Stomach (tissue), 9 donors: Measurements from ENCODE around the gene URM1. TPM values are rescaled to one million over a fixed set of nuclear protein-coding genes. Genes with fewer than 3 reads are reported as not detected.

Source experiments
- DNase-seq, 2 donors: peaks; one replicate each; pipeline versions ENCODE4 v3.0.0 to v3.0.0-alpha.2; 2013 to 2019
- H3K27ac ChIP-seq, 5 donors: fragments of 200-600 bp in 4 of 5; sonication (generic) in 4 of 5; one replicate each; pipeline ENCODE4 v1.5.1; 2013 to 2019; ENCODE audit warnings: mild to moderate bottlenecking in 1 of 5, moderate library complexity in 1 of 5
- H3K27me3 ChIP-seq, 3 donors: fragments of 200-600 bp; sonication (generic); one replicate each; pipeline ENCODE4 v1.5.1; 2017 to 2019; ENCODE audit warnings: mixed run types in 1 of 3
- H3K36me3 ChIP-seq, 4 donors: fragments of 200-600 bp; sonication (generic); 1 replicate in 3 of 4; 2 replicates in 1 of 4; pipeline ENCODE4 v1.5.1; 2016 to 2019
- H3K4me1 ChIP-seq, 4 donors: fragments of 200-600 bp; sonication (generic); one replicate each; pipeline ENCODE4 v1.5.1; 2016 to 2019
- H3K4me3 ChIP-seq, 4 donors: fragments of 200-600 bp; sonication (generic) in 3 of 4; one replicate each; pipeline ENCODE4 v1.5.1; 2016 to 2019; ENCODE audit warnings: mild to moderate bottlenecking in 1 of 4
- H3K9me3 ChIP-seq, 4 donors: fragments of 200-600 bp; sonication (generic); one replicate each; pipeline ENCODE4 v1.5.1; 2016 to 2019
- EP300 ChIP-seq: sonication (generic); formaldehyde crosslinking; IDR thresholded peaks from one replicate; pipeline ENCODE4 v1.6.1; 2017; ENCODE audit warnings: antibody characterized with exemption
- POLR2A ChIP-seq, 4 donors: fragments of 450-650 bp; IDR thresholded peaks; one replicate each; pipeline ENCODE4 v1.6.1; 2016; ENCODE audit warnings: antibody characterized with exemption in 4 of 4, control low read depth in 2 of 4, mild to moderate bottlenecking in 1 of 4, moderate library complexity in 1 of 4
- POLR2AphosphoS5 ChIP-seq, 3 donors: sonication (generic); formaldehyde crosslinking; IDR thresholded peaks; one replicate each; pipeline ENCODE4 v1.6.1; 2016; ENCODE audit warnings: antibody characterized with exemption in 3 of 3
- WGBS, 5 donors: extraction: QIAGEN DNeasy Blood & Tissue Kit in 3 of 5; methylation state at CpG; one replicate each; pipeline versions ENCODE4 v1.1.5 to v1.1.7; 2013 to 2018; 5-methylcytosine and 5-hydroxymethylcytosine counted together
- intact Hi-C: fragments of 100-400 bp; cut with DNase I; formaldehyde crosslinking; loops from one replicate; pipeline ENCODE4 v1.15.1; 2023; ENCODE audit warnings: low total_unique reads
- polyA plus RNA-seq, 3 donors: library from polyadenylated mRNA; stranded (reverse); fragments of 200-250 nt; gene quantifications; one replicate each; pipeline ENCODE4 v1.2.3, GENCODE V29; 2013
- total RNA-seq, 5 donors: library from RNA; depleted of rRNA; stranded (reverse); fragments of >200 nt; gene quantifications; one replicate each; pipeline versions ENCODE4 v1.1.0 to v1.2.3, GENCODE V29; 2014 to 2016
- TF ChIP-seq, protein P1 (sequence below), 7 experiments: fragments of 450-650 bp in 4 of 7; fragments of 200-600 bp in 3 of 7; sonication (generic) in 3 of 7; IDR thresholded peaks; one replicate each; pipeline ENCODE4 v1.5.1; 2016 to 2019; ENCODE audit warnings: antibody characterized with exemption in 7 of 7, control low read depth in 2 of 7, mild to moderate bottlenecking in 1 of 7
- donor health status: healthy with polysubstance abuse.
- donor health status: Bipolar disorder and iron deficiency.
- donor health status: healthy.

URM1 gene
- total and polyA plus RNA-seq, 8 donors: 0.58 to 59.3 (median 25.9) TPM

DNA sequence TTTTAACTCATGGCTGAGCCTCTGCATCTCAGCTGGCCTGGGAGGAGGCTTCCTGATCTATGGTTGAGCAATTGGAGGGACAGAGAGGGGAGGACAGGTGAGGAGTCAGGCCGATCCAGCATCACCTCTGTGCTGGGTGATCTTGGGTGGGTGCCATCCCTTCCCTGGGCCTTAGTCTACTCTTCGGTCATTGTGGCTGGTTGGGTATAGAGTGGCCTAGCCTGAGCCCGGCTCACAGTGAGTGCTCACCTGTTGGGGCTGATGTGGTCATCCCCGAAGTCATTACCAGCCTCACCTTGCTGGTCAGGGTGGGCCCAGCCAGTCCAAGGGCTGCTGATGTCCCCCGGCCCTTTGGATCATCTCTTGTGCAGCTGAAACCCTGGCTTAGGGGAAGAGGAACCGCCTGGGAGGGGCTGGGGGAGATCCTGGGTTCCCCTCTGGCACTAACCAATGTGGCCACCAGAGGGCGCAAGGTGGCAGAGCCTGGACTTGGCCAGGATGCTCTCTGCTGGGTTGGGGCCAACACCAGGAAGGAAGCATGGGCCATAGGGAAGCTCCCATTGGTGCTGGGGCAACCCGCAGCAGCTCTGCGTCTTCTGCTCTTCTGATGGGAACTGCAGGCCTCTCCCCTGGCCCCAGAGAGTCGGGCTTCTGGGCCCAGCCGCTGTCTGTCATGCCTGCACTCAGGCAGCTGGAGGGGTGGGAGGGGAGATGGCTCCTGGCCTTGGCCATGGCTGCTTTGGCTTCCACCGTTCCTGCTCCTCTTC is 67.4 kb downstream of the URM1 start:
- TF ChIP-seq POLR2AphosphoS5 (IDR thresholded peaks at IDR 0.05): peak in 2 of 3 donors; percentile 30 to 86
- TF ChIP-seq EP300: no peak
- no peak for TF ChIP-seq POLR2A (IDR thresholded peaks at IDR 0.05)
- TF ChIP-seq, protein P1, sequence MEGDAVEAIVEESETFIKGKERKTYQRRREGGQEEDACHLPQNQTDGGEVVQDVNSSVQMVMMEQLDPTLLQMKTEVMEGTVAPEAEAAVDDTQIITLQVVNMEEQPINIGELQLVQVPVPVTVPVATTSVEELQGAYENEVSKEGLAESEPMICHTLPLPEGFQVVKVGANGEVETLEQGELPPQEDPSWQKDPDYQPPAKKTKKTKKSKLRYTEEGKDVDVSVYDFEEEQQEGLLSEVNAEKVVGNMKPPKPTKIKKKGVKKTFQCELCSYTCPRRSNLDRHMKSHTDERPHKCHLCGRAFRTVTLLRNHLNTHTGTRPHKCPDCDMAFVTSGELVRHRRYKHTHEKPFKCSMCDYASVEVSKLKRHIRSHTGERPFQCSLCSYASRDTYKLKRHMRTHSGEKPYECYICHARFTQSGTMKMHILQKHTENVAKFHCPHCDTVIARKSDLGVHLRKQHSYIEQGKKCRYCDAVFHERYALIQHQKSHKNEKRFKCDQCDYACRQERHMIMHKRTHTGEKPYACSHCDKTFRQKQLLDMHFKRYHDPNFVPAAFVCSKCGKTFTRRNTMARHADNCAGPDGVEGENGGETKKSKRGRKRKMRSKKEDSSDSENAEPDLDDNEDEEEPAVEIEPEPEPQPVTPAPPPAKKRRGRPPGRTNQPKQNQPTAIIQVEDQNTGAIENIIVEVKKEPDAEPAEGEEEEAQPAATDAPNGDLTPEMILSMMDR (IDR thresholded peaks at IDR 0.05): peak in 5 of 7 experiments; percentile 68 to 98 (median 91)
- H3K27me3 ChIP-seq: no peaks in the 10 kb centered on the region
- DNase-seq: peak; percentile 89 to 92
- H3K4me1 ChIP-seq: peaks cover 0 to 9% (median 7%) of the 10 kb centered on the region in 4 donors
- no peak overlapping the region for H3K27ac ChIP-seq
- 34 to 42% (median 35%) methylated on average over 8 to 12 of the region's 12 CpGs for WGBS, 5 donors
- peaks cover 0 to 17% (median 3%) of the 10 kb centered on the region in 4 donors for H3K36me3 ChIP-seq
- H3K4me3 ChIP-seq: no peak overlapping the region
- intact Hi-C loops: no loop called here
- H3K9me3 ChIP-seq: no peaks in the 10 kb centered on the region

DNA sequence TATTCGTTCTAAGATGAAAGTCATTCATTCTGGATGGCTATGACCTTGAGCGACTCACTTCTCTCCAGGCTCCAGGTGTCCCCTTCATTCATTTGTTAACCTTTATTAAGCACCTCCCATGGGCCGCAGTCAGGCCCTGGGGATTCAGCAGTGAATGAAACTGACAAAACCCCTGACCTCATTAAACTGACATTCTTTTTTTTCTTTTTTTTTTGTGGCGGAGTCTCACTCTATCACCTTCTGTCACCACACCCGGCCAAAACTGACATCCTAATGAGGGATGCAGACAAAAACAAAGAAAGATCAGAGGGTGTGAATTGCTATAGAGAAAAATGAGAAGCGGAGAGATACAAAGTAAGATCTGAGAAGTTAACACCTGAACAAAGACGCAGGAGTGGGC is 68.1 kb downstream of the URM1 start:
- WGBS, 5 donors: 86 to 89% (median 88%) methylated on average over 7 of the region's 7 CpGs
- Histone ChIP-seq H3K4me3 (no peak overlapping the region), H3K9me3 (no peaks in the 10 kb centered on the region), H3K27ac (no peak overlapping the region), H3K36me3 (peaks cover 0 to 11% (median 3%) of the 10 kb centered on the region in 4 donors), H3K4me1 (peaks cover 0 to 9% (median 7%) of the 10 kb centered on the region in 4 donors), H3K27me3 (no peaks in the 10 kb centered on the region)
- no peak for TF ChIP-seq POLR2AphosphoS5 (IDR thresholded peaks at IDR 0.05)
- no peak for TF ChIP-seq EP300
- TF ChIP-seq, protein P1 (IDR thresholded peaks at IDR 0.05): no peak
- TF ChIP-seq POLR2A (IDR thresholded peaks at IDR 0.05): no peak
- intact Hi-C loops: no loop called here
- DNase-seq: no peak

Other genes starting within 250 kb of the URM1 start
- 100 to 1,000 TPM in 3 of 5 donors, 10 to 100 TPM in 2; 47.2 to 570 (median 125) TPM for gene PTGES2, start 243.6 kb upstream of the URM1 start, total RNA-seq
- gene PTGES2, start 243.6 kb upstream of the URM1 start, polyA plus RNA-seq: 10 to 100 TPM; 50.1 to 69.9 (median 58.3) TPM
- gene LCN2, start 221.9 kb upstream of the URM1 start, total RNA-seq: 100 to 1,000 TPM in 3 of 5 donors, 10 to 100 TPM in 1, not detected in 1; 10.8 to 756 (median 444) TPM
- gene LCN2, start 221.9 kb upstream of the URM1 start, polyA plus RNA-seq: 100 to 1,000 TPM in 2 of 3 donors, 10 to 100 TPM in 1; 33.1 to 922 (median 369) TPM
- 100 to 1,000 TPM in 2 of 5 donors, 10 to 100 TPM in 2, not detected in 1; 17.8 to 193 (median 113) TPM for gene BBLN, start 211.1 kb upstream of the URM1 start, total RNA-seq
- gene BBLN, start 211.1 kb upstream of the URM1 start, polyA plus RNA-seq: 100 to 1,000 TPM; 108 to 161 (median 147) TPM
- 100 to 1,000 TPM in 1 of 5 donors, 10 to 100 TPM in 4; 15.2 to 217 (median 62.2) TPM for gene CIZ1, start 179.8 kb upstream of the URM1 start, total RNA-seq
- gene CIZ1, start 179.8 kb upstream of the URM1 start, polyA plus RNA-seq: 10 to 100 TPM; 41.0 to 62.7 (median 49.0) TPM
- gene DNM1, start 168.0 kb upstream of the URM1 start, total RNA-seq: 10 to 100 TPM; 20.1 to 60.8 (median 25.0) TPM
- gene DNM1, start 168.0 kb upstream of the URM1 start, polyA plus RNA-seq: 1 to 10 TPM; 2.3 to 4.8 (median 3.5) TPM
- 100 to 1,000 TPM in 2 of 5 donors, 10 to 100 TPM in 3; 48.4 to 204 (median 92.7) TPM for gene GOLGA2, start 95.4 kb upstream of the URM1 start, total RNA-seq
- 10 to 100 TPM; 54.3 to 62.3 (median 60.1) TPM for gene GOLGA2, start 95.4 kb upstream of the URM1 start, polyA plus RNA-seq
- gene SWI5, start 95.1 kb upstream of the URM1 start, total RNA-seq: 10 to 100 TPM in 2 of 5 donors, 1 to 10 TPM in 1, not detected in 2; 8.1 to 61.3 (median 13.0) TPM
- gene SWI5, start 95.1 kb upstream of the URM1 start, polyA plus RNA-seq: 10 to 100 TPM; 31.8 to 36.5 (median 34.1) TPM
- 10 to 100 TPM in 2 of 5 donors, 1 to 10 TPM in 3; 4.9 to 15.9 (median 7.6) TPM for gene TRUB2, start 48.9 kb upstream of the URM1 start, total RNA-seq
- gene TRUB2, start 48.9 kb upstream of the URM1 start, polyA plus RNA-seq: 10 to 100 TPM; 11.9 to 15.6 (median 15.3) TPM
- gene COQ4, start 48.5 kb upstream of the URM1 start, total RNA-seq: 100 to 1,000 TPM in 1 of 5 donors, 10 to 100 TPM in 4; 10.5 to 156 (median 55.9) TPM
- 10 to 100 TPM; 56.8 to 92.4 (median 70.5) TPM for gene COQ4, start 48.5 kb upstream of the URM1 start, polyA plus RNA-seq
- gene SLC27A4, start 30.8 kb upstream of the URM1 start, total RNA-seq: 100 to 1,000 TPM in 1 of 5 donors, 10 to 100 TPM in 3, 1 to 10 TPM in 1; 9.0 to 200 (median 24.1) TPM
- gene SLC27A4, start 30.8 kb upstream of the URM1 start, polyA plus RNA-seq: 10 to 100 TPM in 2 of 3 donors, 1 to 10 TPM in 1; 6.0 to 21.4 (median 20.1) TPM
- gene CERCAM, start 49.5 kb downstream of the URM1 start, total RNA-seq: 10 to 100 TPM in 4 of 5 donors, 1 to 10 TPM in 1; 5.5 to 22.8 (median 13.9) TPM
- 10 to 100 TPM in 2 of 3 donors, 1 to 10 TPM in 1; 6.3 to 12.1 (median 10.6) TPM for gene CERCAM, start 49.5 kb downstream of the URM1 start, polyA plus RNA-seq
- 10 to 100 TPM in 4 of 5 donors, 1 to 10 TPM in 1; 9.4 to 42.4 (median 19.4) TPM for gene ODF2, start 84.6 kb downstream of the URM1 start, total RNA-seq
- gene ODF2, start 84.6 kb downstream of the URM1 start, polyA plus RNA-seq: 10 to 100 TPM in 1 of 3 donors, 1 to 10 TPM in 2; 7.2 to 12.7 (median 9.3) TPM
- 10 to 100 TPM; 12.7 to 33.5 (median 23.9) TPM for gene GLE1, start 133.3 kb downstream of the URM1 start, total RNA-seq
- gene GLE1, start 133.3 kb downstream of the URM1 start, polyA plus RNA-seq: 10 to 100 TPM; 10.3 to 14.7 (median 10.8) TPM
- 100 to 1,000 TPM; 272 to 726 (median 399) TPM for gene SPTAN1, start 181.2 kb downstream of the URM1 start, total RNA-seq
- gene SPTAN1, start 181.2 kb downstream of the URM1 start, polyA plus RNA-seq: 100 to 1,000 TPM in 1 of 3 donors, 10 to 100 TPM in 2; 41.4 to 104 (median 49.0) TPM